Colon (tissue), 2 donors: ENCODE results near the gene RAD51AP1.

Experiments
- FAIRE-seq: peaks from 2 replicates; lab custom pipeline; 2012; peaks lifted over from hg19 to GRCh38; lab: Jason Lieb, UNC
- donor health status: control.
- donor health status: control.

The RAD51AP1 gene

GRCh38 chr12:4591180-4591687 lies 52.5 kb downstream of the RAD51AP1 start:
- no peak for FAIRE-seq

GRCh38 chr12:4595881-4596280 lies 57.2 kb downstream of the RAD51AP1 start:
- FAIRE-seq: no peak

- no peak for FAIRE-seq
These were observed 64.7 kb downstream of the RAD51AP1 start for GRCh38 chr12:4603421-4603820.

- FAIRE-seq: no peak
These were observed 65.3 kb downstream of the RAD51AP1 start for GRCh38 chr12:4603946-4604345.

GRCh38 chr12:4604684-4605193 lies 66.0 kb downstream of the RAD51AP1 start:
- FAIRE-seq: no peak

- no peak for FAIRE-seq
These were observed 68.4 kb downstream of the RAD51AP1 start for GRCh38 chr12:4607056-4607455.

- FAIRE-seq: no peak
These were observed 70.4 kb downstream of the RAD51AP1 start for GRCh38 chr12:4609071-4609470.
